HG03280 (cell line): Measurements from ENCODE around the gene NRG4.
"Not testable (repeated sequence)": the region's sequence is repeated elsewhere in the genome, so short reads cannot be mapped to it uniquely, and the experiment has no call there.

Experiments
- ATAC-seq: cut with Tn5 transposase; IDR thresholded peaks from one replicate; pipeline ENCODE4 v1.9.1; 2021; ENCODE audit warnings: mild to moderate bottlenecking, moderate library complexity; ENCODE audit not compliant: unreplicated experiment

Gene NRG4

GRCh38 chr15:75994220-75994619 is 18.0 kb downstream of the NRG4 start:
- no peak for ATAC-seq

- ATAC-seq: no peak
These were observed 19.3 kb downstream of the NRG4 start for GRCh38 chr15:75992897-75993296.

DNA sequence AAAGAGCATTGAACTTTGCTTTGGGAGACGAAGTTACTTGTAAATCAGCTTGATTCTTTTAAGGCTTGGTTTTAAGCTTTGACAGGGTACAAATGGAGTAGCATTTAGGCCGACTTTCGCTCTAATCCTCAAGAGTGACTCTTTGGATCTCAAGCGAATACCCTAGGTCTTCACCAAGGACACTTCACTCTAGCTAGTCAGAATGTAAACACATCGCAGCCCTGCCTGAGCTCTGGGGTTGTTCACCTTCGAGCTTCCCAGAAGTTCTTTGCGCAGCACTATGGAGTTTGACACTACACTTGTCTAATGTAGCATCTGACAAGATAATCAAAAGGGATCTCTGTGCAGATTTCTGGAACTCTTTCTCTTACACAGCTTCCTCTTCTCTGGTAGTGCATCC is 22.3 kb downstream of the NRG4 start:
- no peak for ATAC-seq

- no peak for ATAC-seq
These were observed 23.2 kb downstream of the NRG4 start for GRCh38 chr15:75989045-75989444.

- no peak for ATAC-seq
These were observed 26.3 kb downstream of the NRG4 start for GRCh38 chr15:75985971-75986370.

DNA sequence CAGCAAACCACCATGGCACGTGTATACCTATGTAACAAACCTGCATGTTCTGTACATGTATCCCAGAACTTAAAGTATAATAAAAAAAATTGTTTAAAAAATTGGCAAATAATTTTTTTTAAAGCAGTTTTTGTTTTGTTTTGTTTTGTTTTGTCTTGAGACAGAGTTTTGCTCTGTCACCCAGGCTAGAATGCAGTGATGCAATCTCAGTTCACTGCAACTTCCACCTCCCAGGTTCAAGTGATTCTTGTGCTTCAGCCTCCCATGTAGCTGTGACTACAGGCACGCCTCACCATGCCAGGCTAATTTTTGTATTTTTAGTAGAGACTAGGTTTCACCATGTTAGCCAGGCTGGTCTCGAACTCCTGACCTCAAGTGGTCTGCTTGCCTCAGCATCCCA is 27.5 kb downstream of the NRG4 start:
- ATAC-seq: not testable (repeated sequence)

- no peak for ATAC-seq
These were observed 29.8 kb downstream of the NRG4 start for GRCh38 chr15:75982468-75982867.

GRCh38 chr15:75981149-75981815 is 30.9 kb downstream of the NRG4 start:
- ATAC-seq: no peak

DNA sequence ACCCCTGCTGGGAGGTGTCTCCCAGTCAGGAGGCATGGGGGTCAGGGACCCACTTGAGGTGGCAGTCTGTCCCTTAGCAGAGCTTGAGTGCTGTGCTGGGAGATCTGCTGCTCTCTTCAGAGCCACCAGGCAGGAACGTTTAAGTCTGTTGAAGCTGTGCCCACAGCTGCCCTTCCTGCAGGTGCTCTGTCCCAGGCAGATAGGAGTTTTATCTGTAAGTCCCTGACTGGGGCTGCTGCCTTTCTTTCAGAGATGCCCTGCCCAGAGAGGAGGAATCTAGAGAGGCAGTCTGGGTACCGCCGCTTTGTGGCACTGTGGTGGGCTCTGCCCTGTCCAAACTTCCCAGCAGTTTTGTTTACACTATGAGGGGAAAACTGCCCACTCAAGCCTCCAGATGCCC is 35.5 kb downstream of the NRG4 start:
- ATAC-seq: not testable (repeated sequence)

DNA sequence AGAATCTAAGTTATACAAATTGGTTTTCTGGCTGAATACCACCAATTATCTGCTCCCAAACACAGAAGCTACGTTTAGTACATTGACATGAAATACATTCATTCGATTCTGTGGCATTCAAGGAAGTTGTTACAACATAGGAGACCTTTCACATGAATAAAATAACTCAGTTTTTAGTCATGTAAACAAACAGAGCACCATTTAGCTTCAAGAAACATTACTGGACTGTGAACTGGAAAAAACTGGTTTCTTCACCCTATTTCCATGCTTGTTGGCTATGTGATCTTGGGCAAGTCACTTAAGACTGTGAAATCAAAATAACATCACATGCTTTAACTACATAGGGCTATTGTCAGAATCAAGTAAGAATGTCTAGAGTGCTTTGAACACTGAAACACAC is 46.2 kb downstream of the NRG4 start:
- no peak for ATAC-seq

DNA sequence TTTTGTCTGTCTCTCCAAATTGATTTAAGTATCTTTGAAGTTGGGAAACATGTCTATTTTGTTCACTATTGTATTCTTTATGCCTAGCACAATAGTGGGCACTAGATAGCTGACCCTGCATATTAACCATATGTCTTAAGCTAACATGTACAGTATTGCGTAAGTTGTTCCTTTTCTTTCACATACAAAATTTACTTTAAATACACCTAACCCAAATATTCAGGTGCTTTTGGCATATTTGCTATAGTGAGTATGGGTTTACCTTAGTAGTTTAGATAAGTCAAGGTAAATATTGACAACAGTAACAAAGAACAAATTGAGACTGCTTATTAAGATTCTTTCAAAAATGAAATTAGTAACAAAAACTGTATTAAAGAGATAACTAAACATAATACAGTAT is 50.9 kb downstream of the NRG4 start:
- no peak for ATAC-seq

GRCh38 chr15:75955720-75956119 is 56.5 kb downstream of the NRG4 start:
- ATAC-seq: no peak

DNA sequence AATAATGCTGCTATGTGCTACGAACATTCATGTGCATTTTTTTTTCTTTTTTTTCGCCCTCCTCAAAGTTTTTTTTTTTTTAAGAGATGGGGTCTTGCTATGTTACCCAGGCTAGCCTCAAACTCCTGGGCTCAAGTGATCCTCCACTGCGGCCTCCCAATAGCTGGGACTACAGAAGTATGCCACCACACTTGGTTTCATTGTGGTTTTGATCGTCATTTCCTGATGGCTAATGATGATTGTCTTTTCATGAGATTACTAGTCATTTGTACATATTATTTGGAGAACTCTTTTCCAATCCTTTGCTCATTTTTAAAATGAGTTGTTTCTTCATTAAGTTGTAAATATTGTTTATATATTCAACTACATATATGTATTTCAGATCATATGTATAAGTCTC is 59.7 kb downstream of the NRG4 start:
- ATAC-seq: no peak

GRCh38 chr15:75948761-75949296 is 63.4 kb downstream of the NRG4 start:
- ATAC-seq: no peak

GRCh38 chr15:75947092-75947491 is 65.1 kb downstream of the NRG4 start:
- ATAC-seq: no peak

DNA sequence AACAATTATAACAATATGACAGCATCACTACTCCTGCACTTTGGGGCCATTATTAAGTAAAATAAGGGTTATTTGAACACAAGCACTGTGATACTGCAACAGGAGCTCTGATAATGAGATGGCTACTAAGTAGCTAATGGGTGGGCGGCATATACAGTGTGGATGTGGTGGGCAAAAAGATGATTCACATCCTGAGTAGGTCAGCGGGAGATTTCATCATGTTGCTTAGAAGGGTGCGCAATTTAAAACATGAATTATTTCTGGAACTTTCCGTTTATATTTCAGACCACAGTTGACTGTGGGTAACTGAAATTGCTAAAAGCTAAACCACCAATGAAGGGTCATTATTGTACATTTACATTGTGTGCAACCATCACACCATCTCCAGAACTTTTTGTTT is 66.3 kb downstream of the NRG4 start:
- no peak for ATAC-seq

- ATAC-seq: no peak
These were observed 68.5 kb downstream of the NRG4 start for GRCh38 chr15:75943713-75944215.

DNA sequence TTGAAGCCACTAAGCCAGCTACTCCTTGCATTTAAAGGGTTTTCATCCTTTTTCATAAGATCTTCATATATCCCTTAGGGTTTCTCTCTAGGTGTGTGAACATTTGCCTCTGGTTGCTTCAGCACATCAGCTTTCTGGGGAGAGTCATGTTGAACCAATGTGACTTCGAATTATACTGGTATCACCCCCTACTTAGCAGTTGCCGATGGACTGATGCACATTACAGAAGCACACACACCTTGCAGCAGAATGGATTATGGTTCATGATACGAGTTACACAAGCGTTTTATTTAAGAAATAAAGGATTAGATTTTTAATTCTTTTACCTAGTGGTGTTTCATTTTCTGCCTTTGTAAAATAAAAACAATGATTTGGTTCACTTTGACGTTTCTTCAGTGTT is 69.0 kb downstream of the NRG4 start:
- ATAC-seq: no peak

DNA sequence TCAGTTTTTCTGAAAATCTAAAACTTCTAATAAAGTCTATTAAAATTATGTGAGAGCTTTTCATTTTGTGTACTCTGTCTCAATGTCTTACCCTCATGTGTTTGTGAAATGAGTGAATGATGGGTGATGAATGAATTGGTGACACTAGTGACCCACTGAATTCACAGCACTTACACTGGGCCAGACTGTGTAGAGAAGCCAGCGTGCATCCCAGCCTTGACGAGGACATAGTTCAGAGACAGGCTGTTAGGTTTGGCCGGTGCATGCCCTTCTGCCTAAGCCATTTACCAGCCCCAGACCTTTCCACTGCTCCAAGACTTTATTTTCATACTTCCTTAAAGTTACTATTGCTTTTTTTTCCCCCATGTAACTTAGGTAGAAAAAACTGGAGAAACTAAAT is 69.8 kb downstream of the NRG4 start:
- ATAC-seq: no peak

DNA sequence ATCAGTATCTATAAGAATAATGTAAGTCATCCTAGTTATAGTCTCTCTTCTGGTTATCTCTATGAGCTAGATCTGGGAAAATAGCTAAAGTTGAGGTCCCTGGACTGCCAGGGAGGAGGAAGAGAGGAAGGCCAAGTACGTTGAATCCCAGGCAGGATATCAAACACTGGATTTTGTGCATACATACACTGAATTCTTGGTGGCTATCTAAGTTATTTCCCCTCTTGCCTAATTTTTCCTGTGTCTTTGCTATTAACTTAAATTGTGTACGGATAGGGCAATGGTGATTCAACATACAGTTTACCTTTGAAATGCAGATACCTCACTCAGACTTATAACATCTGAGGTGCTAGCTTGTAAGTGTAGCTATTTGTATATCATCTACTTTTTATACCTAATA is 81.4 kb downstream of the NRG4 start:
- no peak for ATAC-seq

DNA sequence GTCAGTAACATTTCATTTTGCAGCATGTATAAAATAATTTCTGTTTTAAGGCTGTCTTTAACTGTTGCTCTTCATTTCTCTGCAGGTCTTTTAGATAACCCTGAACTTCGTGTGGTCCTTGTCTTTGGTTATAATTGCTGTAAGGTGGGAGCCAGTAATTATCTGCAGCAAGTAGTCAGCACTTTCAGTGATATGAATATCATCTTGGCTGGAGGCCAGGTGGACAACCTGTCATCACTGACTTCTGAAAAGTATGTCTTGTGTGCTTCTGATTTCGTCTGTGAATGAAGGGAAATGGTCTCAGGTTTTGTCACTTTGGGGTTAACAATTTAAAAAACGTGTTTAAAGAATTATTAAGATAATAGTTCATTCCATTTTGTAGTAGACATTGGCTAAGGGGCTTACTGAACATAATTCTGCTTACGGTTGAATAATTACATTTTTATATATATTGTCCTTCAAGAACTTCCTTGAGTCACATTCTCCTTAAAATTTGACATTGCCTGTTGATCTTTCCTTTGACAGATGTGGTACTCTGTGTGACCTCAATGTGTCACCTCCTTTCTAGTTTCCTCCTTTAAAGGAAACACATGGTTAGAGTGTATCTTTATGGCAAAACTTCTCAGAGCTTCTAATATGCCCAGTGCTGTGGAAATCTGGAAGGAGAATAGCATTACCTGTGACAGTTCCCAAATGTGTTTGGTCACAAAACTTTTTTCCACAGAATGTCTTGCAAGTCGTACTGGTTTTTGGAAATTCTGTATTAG is 82.2 kb downstream of the NRG4 start:
- no peak for ATAC-seq
